Suppressor macrophage (primary cell): ENCODE results near the gene BNIP3.
"Not testable (repeated sequence)": the region's sequence is repeated elsewhere in the genome, so short reads cannot be mapped to it uniquely, and the experiment has no call there.

Experiments used
- DNase-seq, 4 experiments: peaks; one replicate each; pipeline ENCODE4 v3.0.0-alpha.2; 2020 to 2022

BNIP3 gene

DNA sequence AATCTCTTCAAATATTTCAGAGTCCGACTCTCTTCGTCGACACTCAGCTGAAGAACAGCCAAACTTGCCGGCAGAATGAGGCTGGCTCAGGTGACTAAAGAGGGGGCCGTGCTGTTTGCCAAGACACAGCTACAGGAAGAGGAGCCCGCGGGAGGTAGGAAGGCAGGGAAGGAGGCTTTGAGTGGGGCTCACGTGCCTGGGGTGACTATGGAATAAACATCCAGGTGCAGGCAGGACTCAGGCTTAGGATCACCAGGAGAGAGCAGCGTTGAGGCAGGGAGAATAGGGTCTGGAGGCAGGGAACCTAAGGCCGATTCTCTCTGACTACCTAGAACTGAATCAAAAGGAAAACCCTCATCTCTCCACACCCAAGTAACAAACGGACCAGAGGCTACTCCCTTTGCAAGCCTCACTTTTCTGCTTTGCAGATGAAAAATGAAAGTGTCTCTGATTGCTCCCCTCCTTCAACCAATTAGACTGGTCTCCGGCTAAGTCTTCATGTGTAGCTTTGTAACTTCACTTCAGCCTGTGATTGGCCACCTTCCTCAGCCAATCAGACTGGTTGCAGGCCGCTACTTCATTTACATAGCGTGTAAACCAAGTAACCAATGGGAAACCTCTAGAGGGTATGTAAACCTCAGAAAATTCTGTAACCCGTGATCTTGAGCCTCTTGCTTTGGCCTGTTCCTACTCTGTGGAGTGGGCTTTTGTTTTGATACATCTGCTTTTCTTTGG lies 19.7 kb upstream of the BNIP3 start:
- DNase-seq = no peak

DNA sequence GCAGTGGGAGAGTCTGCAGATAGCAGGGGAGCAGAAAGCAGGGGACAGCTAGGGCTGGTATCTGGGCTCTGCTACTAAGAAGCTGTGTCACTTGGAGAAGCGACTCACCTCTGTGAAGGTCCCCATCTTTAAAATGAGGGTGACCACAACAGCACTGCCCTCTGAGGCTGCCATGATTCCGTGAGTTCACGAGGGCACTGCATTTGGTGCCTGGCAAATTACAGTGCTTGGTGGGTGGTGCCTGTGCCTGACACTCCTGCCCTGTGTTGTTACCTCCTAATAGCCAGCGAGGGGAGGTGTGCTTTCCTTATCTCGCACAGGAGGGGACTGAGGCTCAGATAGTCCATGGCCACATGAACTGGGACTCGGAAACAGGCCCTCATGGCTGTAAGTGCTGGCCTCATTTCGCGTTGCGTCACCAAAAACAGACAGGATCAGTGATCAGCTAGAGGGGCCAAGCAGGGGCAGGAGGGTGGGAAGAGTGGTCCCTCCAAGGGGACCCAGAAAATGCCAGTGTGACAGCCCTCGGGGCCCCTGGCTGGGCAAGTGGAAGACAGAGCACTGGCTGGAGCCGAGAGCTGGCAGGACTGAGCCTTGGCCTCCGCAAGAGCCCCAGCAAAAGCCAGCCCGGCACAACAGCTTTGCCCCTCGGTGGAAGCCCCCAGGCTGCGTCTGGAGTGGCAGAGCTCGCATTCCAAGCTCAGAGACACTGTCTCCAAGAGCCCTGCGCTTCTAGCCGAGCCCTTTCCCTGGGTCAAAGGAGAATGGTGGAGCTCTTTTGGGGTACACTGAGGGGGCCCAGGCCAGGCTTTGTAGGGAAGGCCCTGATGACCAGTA lies 17.3 kb upstream of the BNIP3 start:
- no peak for DNase-seq

DNA sequence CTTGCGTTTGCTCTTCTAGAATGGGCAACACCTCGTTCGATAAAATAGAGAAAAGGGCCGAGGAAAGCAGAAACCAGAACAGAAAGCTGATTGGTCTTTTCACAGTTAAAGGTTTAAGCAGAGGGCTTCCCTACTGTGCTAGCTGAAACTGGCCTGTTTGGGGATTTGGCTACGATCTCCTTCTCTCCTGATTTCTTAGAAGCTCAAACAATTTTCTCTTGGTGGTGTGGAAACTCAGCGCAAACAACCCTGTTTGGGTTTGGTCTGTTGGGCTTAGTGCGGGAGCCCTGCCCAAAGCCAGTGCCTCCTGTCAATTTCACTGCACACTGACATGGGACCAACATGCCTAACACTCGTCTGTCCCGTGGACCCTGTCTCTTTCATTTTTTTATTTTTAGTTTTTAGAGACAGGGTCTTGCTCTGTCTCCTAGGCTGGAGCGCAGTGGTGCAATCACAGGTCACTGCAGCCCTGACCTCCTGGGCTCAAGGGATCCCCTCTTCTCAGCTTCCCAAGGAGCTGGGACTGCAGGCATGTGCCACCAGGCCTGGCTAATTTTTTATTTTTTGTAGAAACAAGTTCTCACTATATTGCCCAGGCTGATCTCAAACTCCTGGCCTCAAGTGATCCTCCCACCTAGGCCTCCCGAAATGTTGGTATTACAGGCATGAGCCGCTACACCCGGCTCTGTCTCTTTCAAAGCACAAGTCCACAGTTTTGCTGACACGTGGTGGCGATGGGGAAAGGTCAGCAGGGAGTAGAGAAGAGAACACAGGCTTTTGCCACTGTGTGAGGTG lies 16.5 kb upstream of the BNIP3 start:
- no peak for DNase-seq

DNA sequence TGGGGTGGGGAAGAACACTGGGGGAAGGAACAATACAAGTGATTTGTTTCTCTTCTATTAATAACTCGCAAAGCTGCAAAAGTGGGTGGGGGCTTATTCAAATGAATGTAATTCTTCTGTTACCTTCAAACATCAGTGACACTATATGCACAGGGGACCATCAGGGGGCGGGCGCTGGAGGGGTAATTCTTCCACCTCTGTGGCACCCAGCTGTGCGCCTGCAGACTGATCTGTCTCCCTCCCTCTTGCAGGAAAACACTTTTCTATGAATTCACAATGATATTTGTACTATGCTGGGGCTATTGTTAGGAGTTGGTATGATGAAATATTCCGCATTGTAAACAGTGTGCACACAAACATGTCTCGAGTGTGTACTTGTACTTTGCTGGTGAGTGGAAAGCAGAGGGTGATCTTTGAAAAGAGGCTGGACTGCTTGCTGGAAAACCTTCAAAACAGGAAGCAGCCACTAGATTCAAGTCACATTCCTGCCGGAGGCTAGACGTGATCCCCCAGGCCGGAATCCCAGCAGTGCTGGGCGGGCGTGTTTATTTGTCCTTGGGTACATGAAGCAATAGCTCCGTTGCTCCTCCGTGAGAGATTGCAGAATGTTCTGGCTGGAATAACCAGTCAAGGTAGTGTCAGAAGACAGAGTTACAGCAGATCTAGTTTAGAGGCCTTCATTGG lies 15.8 kb upstream of the BNIP3 start:
- DNase-seq = no peak

DNA sequence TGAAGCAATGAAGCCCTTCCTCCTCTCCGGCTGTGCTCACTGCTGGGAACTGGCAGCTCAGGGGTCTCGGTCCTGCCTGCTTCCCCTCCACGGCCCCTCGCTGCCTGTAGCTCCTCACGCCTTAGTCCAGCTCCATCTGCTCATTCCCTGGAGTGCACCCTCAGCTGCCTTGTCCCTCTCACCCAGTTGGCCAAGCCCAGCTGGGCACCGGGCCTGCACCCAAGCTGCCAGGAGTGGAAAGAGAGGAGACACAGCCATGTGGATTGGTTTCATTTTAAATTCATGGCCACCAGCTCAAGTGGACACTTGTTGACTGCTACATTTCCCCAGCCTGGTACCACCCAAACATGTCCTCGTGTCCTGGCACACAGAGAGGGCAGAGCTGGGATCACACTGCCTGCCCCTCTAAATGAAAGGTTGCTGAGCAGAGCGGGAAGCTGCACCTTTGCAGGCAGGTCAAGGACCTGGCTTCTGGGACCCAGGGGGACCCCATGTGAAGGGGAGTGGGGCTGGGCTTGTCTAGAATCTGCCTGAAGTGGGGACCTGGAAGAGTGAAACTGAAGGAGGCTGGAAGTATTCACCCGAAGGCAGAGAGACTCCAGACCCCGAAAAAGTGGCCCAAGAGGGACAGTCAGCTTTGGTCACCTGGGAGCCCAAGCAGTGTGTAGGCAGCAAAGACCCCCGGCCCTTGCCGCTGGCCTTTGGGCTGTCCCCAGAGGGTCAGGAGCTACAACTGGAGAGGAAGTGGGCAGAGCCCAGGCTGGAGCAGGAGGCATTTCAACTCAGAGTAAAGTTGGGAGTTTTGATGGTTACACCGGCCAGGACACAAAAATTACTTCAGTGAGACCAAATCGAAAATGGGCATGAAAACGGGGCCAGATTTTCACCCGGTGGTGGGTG lies 15.0 kb upstream of the BNIP3 start:
- DNase-seq = no peak

DNA sequence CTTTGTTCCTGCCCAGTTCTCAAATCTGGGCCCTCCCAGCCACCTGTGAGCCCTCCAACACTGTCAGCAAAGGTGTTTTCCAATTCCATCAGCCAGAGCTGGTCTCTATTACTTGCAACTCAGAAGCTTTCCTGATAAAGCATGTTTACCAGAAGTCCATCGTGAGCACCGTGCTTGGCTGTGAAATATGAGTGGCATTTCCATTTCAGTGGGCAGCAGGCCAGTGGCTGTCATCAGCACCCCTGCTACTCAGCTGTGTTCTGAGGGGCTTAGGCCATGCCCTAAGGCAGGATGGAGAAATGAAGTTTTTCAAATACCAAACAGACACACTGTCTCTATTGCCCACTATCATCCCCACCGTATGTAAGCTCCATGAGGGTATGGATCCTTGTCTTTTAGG lies 12.7 kb upstream of the BNIP3 start:
- DNase-seq = no peak

DNA sequence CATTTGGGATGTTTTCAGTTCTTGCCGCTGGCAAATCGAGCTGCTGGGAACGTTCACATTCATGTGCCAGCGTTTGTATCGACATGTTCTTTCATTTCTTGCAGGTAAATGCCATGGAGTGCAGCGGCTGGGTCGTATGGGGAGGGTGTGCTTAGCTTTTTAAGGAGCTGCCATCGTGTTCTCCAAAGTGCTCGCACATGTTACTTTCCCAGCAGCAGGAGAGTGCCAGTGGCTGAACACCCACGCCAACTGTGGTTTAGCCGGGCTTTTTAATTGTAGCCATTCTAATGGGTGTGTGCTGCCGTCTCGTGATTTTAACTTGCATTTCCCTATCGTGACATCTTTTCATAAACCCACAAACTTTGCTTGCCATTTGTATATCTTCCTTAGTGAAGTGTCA lies 11.6 kb upstream of the BNIP3 start:
- no peak for DNase-seq

DNA sequence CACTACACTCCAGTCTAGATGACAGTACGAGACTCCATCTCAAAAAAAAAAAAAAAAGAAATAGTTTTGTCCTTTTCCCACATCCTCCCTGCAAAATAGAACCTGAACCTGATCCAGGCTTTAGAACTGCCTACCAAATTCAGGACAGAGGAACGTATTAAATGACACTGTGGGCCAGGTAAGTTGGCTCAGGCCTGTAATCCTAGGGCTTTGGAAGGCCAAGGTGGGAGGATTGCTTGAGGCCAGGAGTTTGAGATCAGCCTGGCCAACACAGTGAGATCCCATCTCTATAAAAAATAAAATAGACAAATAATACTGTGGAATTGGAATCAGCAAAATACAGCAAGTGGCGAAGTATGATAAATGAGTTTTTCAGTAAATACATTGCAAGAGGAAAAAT lies 10.0 kb upstream of the BNIP3 start:
- no peak for DNase-seq

DNA sequence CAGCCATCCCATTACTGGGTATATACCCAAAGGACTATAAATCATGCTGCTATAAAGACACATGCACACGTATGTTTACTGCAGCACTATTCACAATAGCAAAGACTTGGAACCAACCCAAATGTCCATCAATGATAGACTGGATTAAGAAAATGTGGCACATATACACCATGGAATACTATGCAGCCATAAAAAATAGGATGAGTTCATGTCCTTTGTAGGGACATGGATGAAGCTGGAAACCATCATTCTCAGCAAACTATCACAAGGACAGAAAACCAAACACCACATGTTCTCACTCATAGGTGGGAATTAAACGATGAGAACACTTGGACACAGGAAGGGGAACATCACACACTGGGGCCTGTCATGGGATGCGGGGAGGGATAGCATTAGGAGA lies 6.1 kb upstream of the BNIP3 start:
- not testable (repeated sequence) for DNase-seq

DNA sequence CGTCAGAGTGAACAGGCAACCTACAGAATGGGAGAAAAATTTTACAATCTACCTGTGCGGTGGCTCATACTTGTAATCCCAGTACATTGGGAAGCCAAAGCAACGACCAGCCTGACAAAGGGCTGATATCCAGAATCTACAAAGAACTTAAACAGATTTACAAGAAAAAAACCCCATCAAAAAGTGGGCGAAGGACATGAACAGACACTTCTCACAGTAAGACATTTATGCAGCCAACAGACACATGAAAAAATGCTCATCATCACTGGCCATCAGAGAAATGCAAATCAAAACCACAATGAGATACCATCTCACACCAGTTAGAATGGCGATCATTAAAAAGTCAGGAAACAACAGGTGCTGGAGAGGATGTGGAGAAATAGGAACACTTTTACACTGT lies 5.6 kb upstream of the BNIP3 start:
- DNase-seq = not testable (repeated sequence)

DNA sequence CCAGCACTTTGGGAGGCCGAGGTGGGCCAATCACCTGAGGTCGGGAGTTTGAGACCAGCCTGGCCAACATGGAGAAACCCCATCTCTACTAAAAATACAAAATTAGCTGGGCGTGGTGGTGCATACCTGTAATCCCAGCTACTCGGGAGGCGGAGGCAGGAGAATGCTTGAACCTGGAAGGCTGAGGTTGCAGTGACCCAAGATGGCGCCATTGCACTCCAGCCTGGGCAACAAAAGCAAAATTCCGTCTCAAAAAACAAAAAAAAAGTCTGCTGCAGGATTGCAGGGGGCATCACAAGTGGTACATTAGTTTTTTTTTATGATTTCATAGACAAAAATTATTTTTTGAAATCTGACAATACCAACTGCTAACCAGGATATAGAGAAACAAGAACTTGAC lies 5.1 kb upstream of the BNIP3 start:
- DNase-seq = not testable (repeated sequence)

DNA sequence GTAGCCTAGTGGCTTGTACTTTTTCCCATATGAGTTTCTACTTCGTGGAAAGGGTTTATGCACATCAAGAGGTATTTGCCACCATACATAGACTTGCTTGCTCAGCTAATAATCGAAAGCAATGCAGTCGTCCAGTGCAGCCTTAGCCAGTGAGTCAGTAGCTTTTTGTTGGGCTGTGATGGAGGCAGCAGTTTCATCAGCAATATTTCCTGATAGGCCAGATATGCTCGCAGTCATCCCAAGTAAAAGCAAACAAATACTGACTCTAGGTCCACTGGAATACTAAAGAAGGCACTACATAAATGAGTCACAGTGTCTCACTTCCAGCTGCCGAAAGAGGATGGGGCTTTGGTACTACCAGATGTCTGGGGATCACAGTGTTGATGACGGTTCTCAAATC lies 2.1 kb upstream of the BNIP3 start:
- no peak for DNase-seq

DNA sequence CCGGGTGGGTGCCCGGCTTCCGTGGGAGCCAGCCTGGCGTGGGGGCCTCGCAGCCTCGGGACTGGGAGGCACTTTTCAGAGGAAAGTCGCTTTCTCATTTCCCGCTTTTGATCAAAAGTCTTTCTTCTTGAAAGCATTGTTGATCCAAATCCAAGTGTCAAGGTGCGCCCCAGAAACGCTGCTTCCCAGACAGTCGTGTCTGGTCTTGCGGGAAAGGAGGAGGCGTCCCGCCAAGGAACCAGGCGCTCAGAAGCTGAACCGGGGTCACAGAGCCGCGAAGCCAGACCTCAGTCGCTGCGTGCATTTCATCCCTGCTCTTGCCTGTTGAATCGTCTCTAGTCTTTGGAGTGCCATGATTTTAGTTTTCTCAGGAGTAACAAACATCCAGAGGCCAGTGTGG lies 1.1 kb upstream of the BNIP3 start:
- no peak for DNase-seq

DNA sequence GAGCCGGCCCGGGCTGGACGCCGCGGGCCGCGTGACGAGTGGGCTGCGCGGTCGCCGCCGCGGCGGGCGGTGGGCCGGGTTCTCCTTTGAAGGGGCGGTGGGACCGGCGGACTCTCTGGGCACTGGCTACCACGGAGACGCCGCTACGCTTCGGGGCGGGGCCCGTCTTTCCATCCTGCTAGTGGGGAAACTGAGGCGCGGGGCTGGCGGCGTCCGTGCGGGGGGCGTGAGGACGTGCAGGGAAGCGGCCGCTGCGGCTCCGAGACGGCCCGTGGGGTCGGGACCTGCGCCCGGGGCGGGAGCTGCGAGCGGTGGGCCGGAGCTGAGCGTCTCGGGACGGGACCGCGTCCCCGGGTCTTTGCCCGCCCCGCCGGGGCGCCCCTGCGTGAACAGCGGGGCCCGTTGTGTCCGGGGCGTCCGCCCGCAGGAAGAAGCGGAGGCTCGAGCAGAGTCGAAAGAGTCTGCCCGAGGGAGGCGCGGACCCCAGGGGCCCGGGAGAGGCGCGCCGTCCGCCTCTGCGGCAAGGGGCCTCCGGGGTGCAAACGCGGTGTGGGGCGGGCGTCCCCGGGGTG lies 548 bp upstream of the BNIP3 start:
- DNase-seq = peak in 1 of 4 experiments; percentile 12

DNA sequence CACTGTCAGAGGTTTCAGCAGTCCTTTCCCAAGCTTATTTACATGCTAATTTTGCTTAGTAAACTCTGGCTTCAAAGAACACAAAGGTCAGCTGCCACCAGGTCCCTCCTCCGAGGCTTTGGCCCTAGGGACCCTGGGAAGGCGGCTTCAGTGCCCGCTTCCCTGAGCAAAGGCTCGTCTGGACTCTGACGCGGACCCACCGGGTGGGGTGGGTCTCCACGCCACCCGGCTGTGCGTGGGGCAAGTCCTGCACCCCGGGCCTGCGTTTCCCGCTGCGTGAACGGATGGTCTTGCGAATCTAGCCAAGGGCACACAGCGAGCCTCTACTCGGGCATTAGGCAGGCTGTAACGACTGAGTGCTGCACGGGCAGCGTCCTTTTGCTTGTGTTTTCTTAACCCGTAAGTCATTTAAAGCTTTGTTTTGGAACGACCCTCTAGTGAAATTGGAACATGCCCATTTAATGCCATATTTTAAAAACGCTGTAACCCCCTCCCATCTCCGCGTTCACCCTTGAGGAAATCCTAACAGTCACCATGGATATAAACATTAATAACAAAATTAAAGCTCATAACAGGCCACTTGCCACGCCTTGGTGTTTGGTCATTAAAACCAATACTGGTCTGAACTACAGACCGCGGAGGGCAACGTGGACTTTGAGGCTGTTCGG lies 828 bp downstream of the BNIP3 start:
- peak; percentile 4 to 32 (median 20) for DNase-seq

DNA sequence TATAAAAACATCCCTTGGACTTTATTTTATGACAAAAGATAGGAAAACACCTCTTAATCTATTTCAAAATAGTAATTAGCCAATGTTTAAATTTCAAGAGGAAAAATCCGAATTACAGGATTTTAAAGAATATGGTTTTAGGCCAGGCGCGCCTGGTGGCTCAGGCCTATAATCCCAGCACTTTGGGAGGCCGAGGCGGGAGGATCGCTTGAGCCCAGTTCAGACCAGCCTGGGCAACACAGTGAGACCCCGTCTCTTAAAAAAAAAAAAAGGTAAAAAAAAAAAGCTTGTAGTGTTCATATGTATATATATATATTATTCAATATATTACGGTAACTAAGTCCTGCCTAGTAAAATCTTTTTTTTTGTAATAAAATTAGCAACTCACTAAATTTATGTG lies 1.4 kb downstream of the BNIP3 start:
- no peak for DNase-seq

DNA sequence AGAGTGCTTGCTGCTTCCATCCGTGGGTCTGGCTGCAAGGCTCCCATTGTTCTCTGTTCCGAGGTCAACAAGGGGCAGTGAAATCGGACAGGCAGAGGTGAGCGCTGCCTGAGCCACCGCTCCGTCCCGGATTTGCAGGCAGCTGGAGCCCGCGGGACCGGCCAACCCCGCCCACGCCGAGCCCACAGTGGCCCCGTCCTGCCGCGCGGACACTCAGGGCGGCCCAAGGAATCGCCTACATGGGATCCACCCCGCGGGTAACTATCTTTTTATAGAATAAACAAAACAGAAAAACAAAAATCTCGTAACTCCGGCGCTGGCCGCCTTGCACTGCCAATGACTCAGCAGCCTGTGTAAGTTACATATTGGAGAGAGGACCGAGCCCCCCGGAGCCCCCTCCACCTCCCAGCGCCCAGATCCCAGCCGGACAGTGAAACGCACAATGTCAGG lies 1.9 kb downstream of the BNIP3 start:
- DNase-seq = peak in 3 of 4 experiments; percentile 8 to 35 (median 31)

DNA sequence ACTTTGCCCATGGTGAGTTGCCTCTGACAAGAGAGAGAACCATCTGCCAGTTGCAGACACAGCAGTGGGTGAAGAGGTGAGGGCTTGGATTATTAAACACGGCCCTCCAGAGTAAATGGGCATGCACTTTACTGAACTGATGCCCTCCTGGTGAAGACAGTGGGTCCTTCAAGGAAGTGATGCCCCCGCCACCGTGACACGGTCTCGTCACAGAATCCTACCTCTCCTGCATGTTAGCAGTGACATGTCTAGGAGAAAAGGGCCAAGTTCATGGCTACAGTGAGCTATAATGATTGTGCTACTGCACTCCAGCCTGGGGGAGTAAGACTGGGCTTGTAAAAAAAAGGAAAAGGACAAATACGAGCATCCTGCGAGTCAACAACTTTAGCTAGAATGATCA lies 2.4 kb downstream of the BNIP3 start:
- no peak for DNase-seq

DNA sequence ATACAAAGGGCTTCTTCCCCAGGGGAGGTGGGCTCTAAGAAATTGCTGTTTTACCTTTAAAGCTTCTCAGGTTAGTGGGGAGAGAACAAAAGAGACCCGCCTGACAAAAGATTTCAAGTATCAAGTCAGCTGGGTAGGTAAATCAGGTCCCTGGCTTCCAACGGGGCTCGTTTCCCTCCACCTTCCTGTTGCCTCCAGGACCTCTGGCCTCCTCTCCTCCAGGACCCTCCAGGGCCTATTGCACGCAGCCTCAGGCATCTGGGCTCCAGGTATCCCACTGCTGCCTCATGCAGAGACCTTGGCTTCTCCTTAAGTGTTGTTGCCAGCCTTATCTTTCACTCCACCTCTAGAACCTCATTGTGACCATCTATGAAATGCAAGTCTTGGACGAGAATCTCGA lies 2.9 kb downstream of the BNIP3 start:
- DNase-seq = no peak

DNA sequence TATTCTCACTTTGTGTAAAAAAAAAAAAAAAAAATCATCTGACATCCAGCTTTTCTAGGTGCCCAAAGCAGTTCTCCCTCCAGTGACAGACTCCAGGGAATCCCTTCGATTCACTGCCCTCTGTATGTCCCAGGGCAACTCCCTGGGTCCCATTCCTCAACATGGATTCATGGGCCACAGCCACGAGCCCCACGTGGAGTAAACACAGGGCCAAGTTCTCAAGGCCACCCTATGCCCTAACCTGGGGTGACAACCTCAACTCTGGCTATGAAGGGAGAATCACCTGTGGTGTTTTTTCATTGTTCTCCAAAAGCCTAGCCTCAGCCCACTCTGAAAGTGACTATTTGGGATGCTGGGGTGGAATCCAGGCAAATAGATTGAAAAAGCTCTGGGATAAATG lies 3.4 kb downstream of the BNIP3 start:
- DNase-seq = no peak
